ENCODE results near the gene AKAP13. TPM values are rescaled to one million over a fixed set of nuclear protein-coding genes. Genes with fewer than 3 reads are reported as not detected.
A peak's percentile ranks its signal among the peaks of the same experiment; 100 is the strongest.

AKAP13 gene
- polyA plus RNA-seq, 2 of the 4 experiments (the other 2 are of a cell fraction), result 20.4 to 28.8 TPM

DNA sequence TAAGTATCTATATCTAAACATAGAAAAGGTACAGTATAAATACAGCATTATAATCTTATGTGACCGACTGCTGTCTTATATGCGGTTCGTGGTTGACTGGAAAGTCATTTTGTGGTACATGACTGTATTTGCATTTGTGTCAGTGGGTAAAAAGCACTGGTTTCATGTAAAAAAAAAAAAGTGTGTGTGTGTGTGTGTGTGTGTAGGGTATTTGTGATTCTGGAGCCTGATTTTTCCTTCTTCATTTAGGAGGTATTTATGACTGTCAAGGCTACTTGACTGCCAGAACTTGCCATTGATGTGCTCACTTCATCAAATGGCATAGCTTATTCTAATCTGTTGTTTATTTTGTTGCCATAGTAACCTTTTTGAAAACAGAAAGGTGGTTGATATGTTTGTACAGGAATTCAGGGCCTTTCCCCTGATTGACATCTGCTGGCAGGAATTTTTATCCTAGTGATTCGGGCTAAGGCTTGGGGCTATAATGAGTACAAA is 63.2 kb downstream of the AKAP13 start:
- POLR2A ChIA-PET, result no interaction called here
- Histone ChIP-seq H3K4me2 (peak overlapping the region; percentile 43), H3K27ac (no peak overlapping the region), H3K4me3 (no peak overlapping the region), H3K4me1 (peaks cover 39% of the 10 kb centered on the region), H3K9me3 (no peaks in the 10 kb centered on the region)
- peak; percentile 49 to 82 for DNase-seq (ENCODE audit: low read depth in 1 of 2, low spot score in 1 of 2)
- peak; percentile 97 for FAIRE-seq
- peak; percentile 77 to 92 for ATAC-seq
- WGBS (ENCODE audit: missing lambda C conversion rate), result 71% methylated on average over 4 of the region's 4 CpGs
- CTCF ChIA-PET, result interaction anchor here (1.0 to 2.6 kb wide), 4 partner anchors 29 to 112 kb away, joined by 3 to 9 read pairs (median 4); no protein-coding TSS in a partner anchor
- TF ChIP-seq MAFK (IDR thresholded peaks at IDR 0.05; ENCODE audit: partially characterized antibody), result no peak
- TF ChIP-seq RAD21 (conservative IDR thresholded peaks at IDR 0.05 in 1 of 2, IDR thresholded peaks at IDR 0.05 in 1 of 2), result peak in 1 of 2 experiments; percentile 24; a peak in 1 of 5 replicates

DNA sequence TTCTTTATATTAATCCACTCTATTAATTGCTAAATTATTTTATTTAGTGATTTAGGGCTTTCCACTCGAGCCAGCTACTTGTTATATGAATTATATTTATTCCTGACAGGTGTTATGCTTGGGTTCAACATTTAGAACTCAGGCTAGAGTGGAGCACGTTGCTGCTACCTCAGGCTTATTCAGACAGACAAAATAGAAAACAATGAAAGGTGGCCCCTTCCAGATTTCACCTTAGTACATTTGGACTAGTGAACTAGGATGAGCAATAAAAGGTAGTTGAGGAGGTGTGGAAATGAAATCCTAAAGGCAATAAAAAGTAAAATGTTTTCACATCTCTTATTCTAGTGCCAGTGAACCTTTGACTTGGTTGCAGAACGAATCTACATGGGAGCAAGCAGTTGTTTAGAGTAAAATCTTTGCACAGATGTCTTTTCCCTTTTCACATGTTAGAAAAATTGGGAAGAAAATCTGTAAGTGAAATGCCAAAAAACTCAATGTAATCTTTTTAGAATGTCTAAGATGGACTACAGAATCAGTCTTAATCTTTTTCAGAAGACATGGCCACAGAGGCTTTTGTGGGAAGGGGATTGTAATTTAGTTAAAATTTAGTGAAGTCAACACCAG is 63.8 kb downstream of the AKAP13 start:
- TF ChIP-seq HOXB5 (CRISPR knock-in tag; IDR thresholded peaks at IDR 0.05) (no peak), ZSCAN20 (CRISPR knock-in tag; IDR thresholded peaks at IDR 0.05) (no peak), ESRRA (IDR thresholded peaks at IDR 0.05; ENCODE audit: borderline replicate concordance, low read length) (no peak), EP300 (IDR thresholded peaks at IDR 0.05) (no peak), ZC3H11A (IDR thresholded peaks at IDR 0.05) (no peak), NPAS2 (CRISPR knock-in tag; IDR thresholded peaks at IDR 0.05; ENCODE audit: borderline replicate concordance) (no peak), CEBPB (IDR thresholded peaks at IDR 0.05) (no peak), EHF (CRISPR knock-in tag; IDR thresholded peaks at IDR 0.05) (no peak), FOXS1 (CRISPR knock-in tag; IDR thresholded peaks at IDR 0.05) (no peak), BHLHE40 (IDR thresholded peaks at IDR 0.05; ENCODE audit: low read depth, low read length) (no peak), POLR2AphosphoS2 (conservative IDR thresholded peaks at IDR 0.05; ENCODE audit: low read length) (no peak), RFX5 (IDR thresholded peaks at IDR 0.05) (no peak)
- TF ChIP-seq, protein P1, sequence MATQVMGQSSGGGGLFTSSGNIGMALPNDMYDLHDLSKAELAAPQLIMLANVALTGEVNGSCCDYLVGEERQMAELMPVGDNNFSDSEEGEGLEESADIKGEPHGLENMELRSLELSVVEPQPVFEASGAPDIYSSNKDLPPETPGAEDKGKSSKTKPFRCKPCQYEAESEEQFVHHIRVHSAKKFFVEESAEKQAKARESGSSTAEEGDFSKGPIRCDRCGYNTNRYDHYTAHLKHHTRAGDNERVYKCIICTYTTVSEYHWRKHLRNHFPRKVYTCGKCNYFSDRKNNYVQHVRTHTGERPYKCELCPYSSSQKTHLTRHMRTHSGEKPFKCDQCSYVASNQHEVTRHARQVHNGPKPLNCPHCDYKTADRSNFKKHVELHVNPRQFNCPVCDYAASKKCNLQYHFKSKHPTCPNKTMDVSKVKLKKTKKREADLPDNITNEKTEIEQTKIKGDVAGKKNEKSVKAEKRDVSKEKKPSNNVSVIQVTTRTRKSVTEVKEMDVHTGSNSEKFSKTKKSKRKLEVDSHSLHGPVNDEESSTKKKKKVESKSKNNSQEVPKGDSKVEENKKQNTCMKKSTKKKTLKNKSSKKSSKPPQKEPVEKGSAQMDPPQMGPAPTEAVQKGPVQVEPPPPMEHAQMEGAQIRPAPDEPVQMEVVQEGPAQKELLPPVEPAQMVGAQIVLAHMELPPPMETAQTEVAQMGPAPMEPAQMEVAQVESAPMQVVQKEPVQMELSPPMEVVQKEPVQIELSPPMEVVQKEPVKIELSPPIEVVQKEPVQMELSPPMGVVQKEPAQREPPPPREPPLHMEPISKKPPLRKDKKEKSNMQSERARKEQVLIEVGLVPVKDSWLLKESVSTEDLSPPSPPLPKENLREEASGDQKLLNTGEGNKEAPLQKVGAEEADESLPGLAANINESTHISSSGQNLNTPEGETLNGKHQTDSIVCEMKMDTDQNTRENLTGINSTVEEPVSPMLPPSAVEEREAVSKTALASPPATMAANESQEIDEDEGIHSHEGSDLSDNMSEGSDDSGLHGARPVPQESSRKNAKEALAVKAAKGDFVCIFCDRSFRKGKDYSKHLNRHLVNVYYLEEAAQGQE (IDR thresholded peaks at IDR 0.05), result no peak
- TF ChIP-seq, protein P2, sequence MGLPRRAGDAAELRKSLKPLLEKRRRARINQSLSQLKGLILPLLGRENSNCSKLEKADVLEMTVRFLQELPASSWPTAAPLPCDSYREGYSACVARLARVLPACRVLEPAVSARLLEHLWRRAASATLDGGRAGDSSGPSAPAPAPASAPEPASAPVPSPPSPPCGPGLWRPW (IDR thresholded peaks at IDR 0.05), result no peak
- TF ChIP-seq, protein P3, sequence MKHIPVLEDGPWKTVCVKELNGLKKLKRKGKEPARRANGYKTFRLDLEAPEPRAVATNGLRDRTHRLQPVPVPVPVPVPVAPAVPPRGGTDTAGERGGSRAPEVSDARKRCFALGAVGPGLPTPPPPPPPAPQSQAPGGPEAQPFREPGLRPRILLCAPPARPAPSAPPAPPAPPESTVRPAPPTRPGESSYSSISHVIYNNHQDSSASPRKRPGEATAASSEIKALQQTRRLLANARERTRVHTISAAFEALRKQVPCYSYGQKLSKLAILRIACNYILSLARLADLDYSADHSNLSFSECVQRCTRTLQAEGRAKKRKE (CRISPR knock-in tag; IDR thresholded peaks at IDR 0.05; ENCODE audit: low read depth), result no peak
- H3K4me1 ChIP-seq, result peaks cover 39% of the 10 kb centered on the region
- ATAC-seq (peak in 1 of 2 experiments; percentile 51; a peak in 3 of 6 replicates), DNase-seq (ENCODE audit: low read depth in 1 of 2, low spot score in 1 of 2) (no peak), FAIRE-seq (peak; percentile 51)
- peak overlapping the region; percentile 43 for H3K4me2 ChIP-seq
- WGBS (ENCODE audit: missing lambda C conversion rate), result 44% methylated on average over 3 of the region's 3 CpGs
- ChIA-PET POLR2A (no interaction called here), CTCF (interaction anchor here (0.6 to 2.6 kb wide), 3 partner anchors 10 to 29 kb away, joined by 3 to 9 read pairs (median 4); no protein-coding TSS in a partner anchor)
- no peaks in the 10 kb centered on the region for H3K9me3 ChIP-seq
- no peak overlapping the region for H3K4me3 ChIP-seq
- H3K27ac ChIP-seq, result no peak overlapping the region

DNA sequence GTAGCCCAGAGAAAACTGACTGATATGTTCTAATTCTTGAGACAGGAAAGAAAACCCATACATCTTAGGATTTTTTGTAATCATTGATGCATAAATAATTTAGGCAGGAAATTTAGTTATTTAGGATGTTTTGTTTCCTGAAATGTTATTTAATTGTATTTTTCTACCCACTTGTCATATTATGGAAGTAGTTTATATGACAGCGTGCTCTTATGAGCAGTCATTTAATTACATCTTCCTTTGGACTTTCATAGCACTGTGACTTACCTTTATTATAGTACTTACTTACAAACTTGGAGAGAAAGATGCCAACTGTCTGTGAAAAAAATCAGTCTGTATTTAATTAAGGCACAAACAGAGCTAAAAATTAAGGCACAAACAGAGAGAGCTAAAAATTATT is 65.0 kb downstream of the AKAP13 start:
- Histone ChIP-seq H3K27ac (no peak overlapping the region), H3K9me3 (peaks cover 6% of the 10 kb centered on the region; the same call in 2 of the 3 replicates), H3K4me2 (no peak overlapping the region), H3K4me3 (no peak overlapping the region), H3K4me1 (peaks cover 38% of the 10 kb centered on the region)
- 90% methylated on average over 1 of the region's 1 CpG for WGBS (ENCODE audit: missing lambda C conversion rate)
- no peak for DNase-seq (ENCODE audit: low read depth in 1 of 2, low spot score in 1 of 2)
- POLR2A ChIA-PET, result no interaction called here
- TF ChIP-seq RAD21 (conservative IDR thresholded peaks at IDR 0.05 in 1 of 2, IDR thresholded peaks at IDR 0.05 in 1 of 2), result no peak
- no peak for TF ChIP-seq JUNB (IDR thresholded peaks at IDR 0.05)
- TF ChIP-seq EHF (CRISPR knock-in tag; IDR thresholded peaks at IDR 0.05), result no peak
- no peak for TF ChIP-seq HOXA7 (CRISPR knock-in tag; IDR thresholded peaks at IDR 0.05)
- no peak for TF ChIP-seq KDM1A (IDR thresholded peaks at IDR 0.05; ENCODE audit: low read depth)
- no peak for TF ChIP-seq EHMT2 (IDR thresholded peaks at IDR 0.05; ENCODE audit: low read depth)
- no peak for TF ChIP-seq MAZ (IDR thresholded peaks at IDR 0.05; ENCODE audit: borderline replicate concordance, low read depth, low read length)
- TF ChIP-seq CHD2 (IDR thresholded peaks at IDR 0.05; ENCODE audit: low read length, partially characterized antibody), result no peak
- TF ChIP-seq, protein P4, sequence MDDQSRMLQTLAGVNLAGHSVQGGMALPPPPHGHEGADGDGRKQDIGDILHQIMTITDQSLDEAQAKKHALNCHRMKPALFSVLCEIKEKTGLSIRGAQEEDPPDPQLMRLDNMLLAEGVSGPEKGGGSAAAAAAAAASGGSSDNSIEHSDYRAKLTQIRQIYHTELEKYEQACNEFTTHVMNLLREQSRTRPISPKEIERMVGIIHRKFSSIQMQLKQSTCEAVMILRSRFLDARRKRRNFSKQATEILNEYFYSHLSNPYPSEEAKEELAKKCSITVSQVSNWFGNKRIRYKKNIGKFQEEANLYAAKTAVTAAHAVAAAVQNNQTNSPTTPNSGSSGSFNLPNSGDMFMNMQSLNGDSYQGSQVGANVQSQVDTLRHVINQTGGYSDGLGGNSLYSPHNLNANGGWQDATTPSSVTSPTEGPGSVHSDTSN (IDR thresholded peaks at IDR 0.05), result no peak
- ATAC-seq, result no peak
- CTCF ChIA-PET, result interaction anchor here (1.2 to 1.3 kb wide), 2 partner anchors 14 to 50 kb away, joined by 3 to 4 read pairs; no protein-coding TSS in a partner anchor
- FAIRE-seq, result no peak
